Mucosa of descending colon (tissue), 3 donors: ENCODE measurements around the gene EBF4. TPM values are rescaled to one million over a fixed set of nuclear protein-coding genes. Genes with fewer than 3 reads are reported as not detected.
"Not testable (repeated sequence)": the region's sequence is repeated elsewhere in the genome, so short reads cannot be mapped to it uniquely, and the experiment has no call there.

Source experiments
- ATAC-seq: fragments of 200-7000 bp; cut with Tn5 transposase; one replicate; pipeline ENCODE4 v1.9.1; 2020; ENCODE audit warnings: mild to moderate bottlenecking, moderate library complexity
- DNase-seq, 3 donors: peaks; one replicate each; pipeline ENCODE4 v3.0.0-alpha.2; 2020
- H3K36me3 ChIP-seq: fragments of 200-600 bp; one replicate; pipeline ENCODE4 v1.8.0; 2021; ENCODE audit warnings: low read depth, mild to moderate bottlenecking
- H3K4me1 ChIP-seq: fragments of 200-600 bp; one replicate; pipeline ENCODE4 v1.8.0; 2021; ENCODE audit warnings: low read depth, mild to moderate bottlenecking
- H3K4me3 ChIP-seq: fragments of 200-600 bp; one replicate; pipeline ENCODE4 v1.8.0; 2021; ENCODE audit warnings: mild to moderate bottlenecking
- H3K9me3 ChIP-seq: fragments of 200-600 bp; one replicate; pipeline ENCODE4 v1.8.0; 2021; ENCODE audit warnings: mild to moderate bottlenecking
- CTCF ChIP-seq: fragments of 200-600 bp; IDR thresholded peaks from one replicate; pipeline ENCODE4 v1.8.0; 2022; ENCODE audit warnings: antibody characterized with exemption, mild to moderate bottlenecking
- intact Hi-C, 2 donors: fragments of 100-400 bp; cut with DNase I in 1 of 2; cut with micrococcal nuclease in 1 of 2; formaldehyde crosslinking; loops; one replicate each; pipeline versions ENCODE4 v1.11.0 to v1.11.1; 2022; cut with DNase I, micrococcal nuclease
- total RNA-seq, 3 donors: library from RNA; stranded (reverse); fragmentation: NEBNext Ultra II Directional in 2 of 3; extraction: Animal tissue kit (Norgen Biotek cat#: 25700) in 2 of 3; gene quantifications; one replicate each; pipeline versions ENCODE4 v1.2.1 to v1.2.4, GENCODE V29; 2021 to 2023
- donor health status: DM: no; HTN: no; CAD: no; lungs with moderate emphysema.
- donor health status: DM: no; HTN: no; CAD: no.
- donor health status: DM: no; HTN: yes; CAD: no.

The EBF4 gene
- total RNA-seq, 3 donors from 2014 or later = 3.6 to 53.3 (median 4.5) TPM

GRCh38 chr20:2663887-2664719 lies 28.5 kb upstream of the EBF4 start, which contains the start of gene IDH3B:
TSS of gene IDH3B (minus strand) at chr20:2664216. CDS start at chr20:2664188, 28 bp downstream.
- peak; percentile 99 for ATAC-seq
- intact Hi-C loops = no loop called here
- no peak for TF ChIP-seq CTCF

GRCh38 chr20:2671977-2672376 lies 20.6 kb upstream of the EBF4 start:
- intact Hi-C loops = no loop called here
- no peak for TF ChIP-seq CTCF
- DNase-seq (no peak), ATAC-seq (no peak)
- no peaks in the 10 kb centered on the region for H3K4me1 ChIP-seq
- H3K9me3 ChIP-seq = no peaks in the 10 kb centered on the region
- H3K4me3 ChIP-seq = no peak overlapping the region
- no peaks in the 10 kb centered on the region for H3K36me3 ChIP-seq

More at GRCh38 chr20:2663887-2664719, 28.5 kb upstream of the EBF4 start, which contains the start of gene IDH3B:
- Histone ChIP-seq H3K4me3 (peak within 1 kb of the TSS; percentile 92), H3K36me3 (peaks cover 6% of the 10 kb centered on the region), H3K9me3 (no peaks in the 10 kb centered on the region), H3K4me1 (peaks cover 8% of the 10 kb centered on the region)
- peak; percentile 94 to 97 (median 94) for DNase-seq

- no peak for DNase-seq
- no peak overlapping the region for H3K4me3 ChIP-seq
- no peaks in the 10 kb centered on the region for H3K36me3 ChIP-seq
- ATAC-seq = no peak
- no peak for TF ChIP-seq CTCF
- intact Hi-C loops = no loop called here
- no peaks in the 10 kb centered on the region for H3K9me3 ChIP-seq
- no peaks in the 10 kb centered on the region for H3K4me1 ChIP-seq
Observed at GRCh38 chr20:2672446-2672845, 20.1 kb upstream of the EBF4 start.

- Histone ChIP-seq H3K4me3 (no peak overlapping the region), H3K4me1 (no peaks in the 10 kb centered on the region), H3K9me3 (no peaks in the 10 kb centered on the region), H3K36me3 (no peaks in the 10 kb centered on the region)
- ATAC-seq = no peak
- TF ChIP-seq CTCF = no peak
- intact Hi-C loops = no loop called here
- DNase-seq = no peak
Observed at GRCh38 chr20:2673453-2673852, 19.1 kb upstream of the EBF4 start.

GRCh38 chr20:2680046-2680445 lies 12.5 kb upstream of the EBF4 start:
- no peaks in the 10 kb centered on the region for H3K9me3 ChIP-seq
- H3K4me1 ChIP-seq = no peaks in the 10 kb centered on the region
- H3K36me3 ChIP-seq = no peaks in the 10 kb centered on the region
- no peak for TF ChIP-seq CTCF
- DNase-seq = no peak
- H3K4me3 ChIP-seq = no peak overlapping the region
- intact Hi-C loops = no loop called here
- ATAC-seq = no peak

- H3K9me3 ChIP-seq, DNase-seq, H3K4me3 ChIP-seq, intact Hi-C loops, ATAC-seq, H3K36me3 ChIP-seq, H3K4me1 ChIP-seq: not testable (repeated sequence)
Observed at GRCh38 chr20:2682040-2682439, 10.5 kb upstream of the EBF4 start.

- ATAC-seq, H3K4me1 ChIP-seq, H3K9me3 ChIP-seq, intact Hi-C loops, H3K36me3 ChIP-seq, DNase-seq, H3K4me3 ChIP-seq: not testable (repeated sequence)
Observed at GRCh38 chr20:2684817-2685216, 7.8 kb upstream of the EBF4 start.
